ENCODE measurements around the gene EPX.
"Not testable (repeated sequence)": the region's sequence is repeated elsewhere in the genome, so short reads cannot be mapped to it uniquely, and the experiment has no call there.

Gene EPX

GRCh38 chr17:58192612-58193011 is at the start of gene EPX:
Gene EPX, plus strand, starts transcription at chr17:58192726. Its CDS starts 121 bp downstream, at chr17:58192847.
- DNase-seq: no peak

GRCh38 chr17:58143335-58143734 is 49.2 kb upstream of the EPX start:
- not testable (repeated sequence) for DNase-seq

- no peak for DNase-seq
Observed at GRCh38 chr17:58144801-58145200, 47.7 kb upstream of the EPX start.

GRCh38 chr17:58147930-58148434 is 44.5 kb upstream of the EPX start, which contains the start of gene OR4D1:
Gene OR4D1, plus strand, starts transcription at chr17:58148384. Its CDS starts 6,770 bp downstream, at chr17:58155154.
- no peak for DNase-seq

GRCh38 chr17:58148609-58149008 is 43.9 kb upstream of the EPX start:
- DNase-seq: no peak

- DNase-seq: no peak
Observed at GRCh38 chr17:58150394-58150793, 42.1 kb upstream of the EPX start.

GRCh38 chr17:58153046-58153445 is 39.5 kb upstream of the EPX start:
- no peak for DNase-seq

GRCh38 chr17:58153671-58154070 is 38.9 kb upstream of the EPX start:
- DNase-seq: no peak

GRCh38 chr17:58156839-58157803 is 35.4 kb upstream of the EPX start:
- DNase-seq: no peak

GRCh38 chr17:58158181-58158580 is 34.3 kb upstream of the EPX start:
- no peak for DNase-seq

GRCh38 chr17:58161566-58161965 is 31.0 kb upstream of the EPX start:
- DNase-seq: no peak

GRCh38 chr17:58165981-58166380 is 26.5 kb upstream of the EPX start:
- no peak for DNase-seq

GRCh38 chr17:58166682-58167081 is 25.8 kb upstream of the EPX start, which contains the start of gene OR4D2:
Gene OR4D2, plus strand, starts transcription at chr17:58166982. Its CDS starts 2,674 bp downstream, at chr17:58169656.
- no peak for DNase-seq

- DNase-seq: no peak
Observed at GRCh38 chr17:58170622-58171021, 21.9 kb upstream of the EPX start.

- peak; percentile 28 for DNase-seq
Observed at GRCh38 chr17:58172369-58173071, 20.0 kb upstream of the EPX start.

GRCh38 chr17:58174871-58175270 is 17.7 kb upstream of the EPX start:
- DNase-seq: no peak

- no peak for DNase-seq
Observed at GRCh38 chr17:58176200-58176599, 16.3 kb upstream of the EPX start.

GRCh38 chr17:58181796-58182195 is 10.7 kb upstream of the EPX start:
- DNase-seq: no peak

- no peak for DNase-seq
Observed at GRCh38 chr17:58183514-58183913, 9.0 kb upstream of the EPX start.

- no peak for DNase-seq
Observed at GRCh38 chr17:58184308-58184985, 8.1 kb upstream of the EPX start.

GRCh38 chr17:58184986-58185761 is 7.4 kb upstream of the EPX start:
- no peak for DNase-seq

GRCh38 chr17:58186591-58186990 is 5.9 kb upstream of the EPX start:
- no peak for DNase-seq
